Measurements from ENCODE around the gene TRPM1. TPM values are rescaled to one million over a fixed set of nuclear protein-coding genes. Genes with fewer than 3 reads are reported as not detected.

TRPM1 gene
- total and polyA plus RNA-seq, 7 experiments from 2014 or later = not detected

DNA sequence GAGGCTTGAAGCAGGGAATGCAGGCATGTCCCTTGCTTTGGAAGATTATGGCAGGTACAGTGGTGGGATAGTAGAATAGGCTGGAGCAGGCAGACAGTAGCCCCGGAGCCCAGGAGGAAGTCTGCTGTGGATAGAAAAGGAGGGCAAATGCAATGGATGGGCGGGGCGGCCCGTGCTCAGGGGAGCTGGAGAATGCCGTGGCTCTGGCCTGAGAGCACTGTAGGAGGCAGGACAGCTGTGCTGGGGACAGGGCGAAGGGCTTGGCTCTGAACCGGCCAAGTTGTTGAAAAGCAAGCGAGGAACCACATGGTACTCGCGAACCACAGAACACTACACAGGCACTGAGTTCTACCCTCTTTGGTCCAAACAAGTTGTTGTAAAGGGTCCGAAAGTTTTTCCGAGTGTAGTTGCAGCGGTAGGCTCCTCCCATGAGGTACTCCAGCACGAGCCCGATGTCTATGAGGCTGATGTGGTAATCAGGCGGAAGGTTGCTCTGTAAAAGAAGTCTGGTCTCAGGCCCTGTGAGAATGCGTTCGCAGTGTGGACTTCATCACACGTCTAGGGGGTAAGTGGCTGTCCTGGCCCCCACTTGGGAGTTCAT lies 54.7 kb downstream of the TRPM1 start:
- no peaks in the 10 kb centered on the region for H3K27me3 ChIP-seq (ENCODE audit: control insufficient read depth in 2 of 2, insufficient read depth in 2 of 2, low read length in 2 of 2)
- no peaks in the 10 kb centered on the region for H3K36me3 ChIP-seq (ENCODE audit: control insufficient read depth in 2 of 3, insufficient read depth in 3 of 3, low read length in 3 of 3)
- no peak overlapping the region for H3K27ac Mint-ChIP-seq
- POLR2A ChIA-PET = interaction anchor here (0.6 kb wide), 1 partner anchor 15 kb away, joined by 3 read pairs; no protein-coding TSS in a partner anchor
- DNase-seq (no peak), ATAC-seq (no peak)
- H3K36me3 Mint-ChIP-seq = no peaks in the 10 kb centered on the region
- H3K9me3 Mint-ChIP-seq = peaks cover 0 to 2% (median 0%) of the 10 kb centered on the region in 11 donors
- no peaks in the 10 kb centered on the region for H3K9me3 ChIP-seq (ENCODE audit: control insufficient read depth in 2 of 3, low read length in 3 of 3)
- no peak overlapping the region for H3K4me3 ChIP-seq (ENCODE audit: low read length)
- H3K4me1 Mint-ChIP-seq = peaks cover 0 to 12% (median 8%) of the 10 kb centered on the region in 7 donors
- H3K4me1 ChIP-seq (ENCODE audit: control insufficient read depth in 2 of 2, insufficient read depth in 2 of 2, low read length in 2 of 2) = no peaks in the 10 kb centered on the region
- H3K27me3 Mint-ChIP-seq = peaks cover 0 to 24% (median 0%) of the 10 kb centered on the region in 5 donors
- H3K4me3 Mint-ChIP-seq = no peak overlapping the region
- no peak overlapping the region for H3K27ac ChIP-seq (ENCODE audit: low read depth, low read length)
- CTCF ChIA-PET = no interaction called here
- intact Hi-C loops (cut with micrococcal nuclease) = no loop called here

DNA sequence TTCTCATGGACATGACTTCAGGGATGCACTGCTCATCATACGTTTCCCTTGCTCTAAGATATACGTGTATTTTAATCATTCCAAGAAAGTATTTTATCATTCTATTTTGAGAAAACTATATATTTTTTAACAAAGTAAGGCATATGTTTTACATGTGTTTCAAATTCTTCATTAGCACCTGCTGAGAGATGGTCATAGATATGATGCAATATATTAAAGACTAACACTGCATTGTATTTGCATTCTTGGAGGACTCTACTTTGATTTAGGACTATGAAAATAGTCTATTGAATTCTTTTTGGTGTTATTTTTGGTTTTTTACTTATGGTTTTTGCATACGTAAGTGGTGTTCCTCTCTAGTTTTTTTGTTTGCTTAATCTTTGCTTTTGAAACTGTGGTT lies 55.9 kb downstream of the TRPM1 start:
- Histone ChIP-seq H3K27ac (ENCODE audit: low read depth, low read length) (no peak overlapping the region), H3K9me3 (ENCODE audit: control insufficient read depth in 2 of 3, low read length in 3 of 3) (no peaks in the 10 kb centered on the region), H3K4me1 (ENCODE audit: control insufficient read depth in 2 of 2, insufficient read depth in 2 of 2, low read length in 2 of 2) (no peaks in the 10 kb centered on the region), H3K36me3 (ENCODE audit: control insufficient read depth in 2 of 3, insufficient read depth in 3 of 3, low read length in 3 of 3) (no peaks in the 10 kb centered on the region), H3K27me3 (ENCODE audit: control insufficient read depth in 2 of 2, insufficient read depth in 2 of 2, low read length in 2 of 2) (no peaks in the 10 kb centered on the region), H3K4me3 (ENCODE audit: low read length) (no peak overlapping the region)
- DNase-seq (no peak), ATAC-seq (no peak)
- Mint-ChIP-seq H3K9me3 (no peaks in the 10 kb centered on the region), H3K4me1 (peaks cover 0 to 11% (median 5%) of the 10 kb centered on the region in 7 donors), H3K36me3 (no peaks in the 10 kb centered on the region), H3K27me3 (peaks cover 0 to 24% (median 0%) of the 10 kb centered on the region in 5 donors), H3K4me3 (no peak overlapping the region), H3K27ac (no peak overlapping the region)
- intact Hi-C loops (cut with micrococcal nuclease) = no loop called here
- ChIA-PET CTCF (no interaction called here), POLR2A (no interaction called here)

DNA sequence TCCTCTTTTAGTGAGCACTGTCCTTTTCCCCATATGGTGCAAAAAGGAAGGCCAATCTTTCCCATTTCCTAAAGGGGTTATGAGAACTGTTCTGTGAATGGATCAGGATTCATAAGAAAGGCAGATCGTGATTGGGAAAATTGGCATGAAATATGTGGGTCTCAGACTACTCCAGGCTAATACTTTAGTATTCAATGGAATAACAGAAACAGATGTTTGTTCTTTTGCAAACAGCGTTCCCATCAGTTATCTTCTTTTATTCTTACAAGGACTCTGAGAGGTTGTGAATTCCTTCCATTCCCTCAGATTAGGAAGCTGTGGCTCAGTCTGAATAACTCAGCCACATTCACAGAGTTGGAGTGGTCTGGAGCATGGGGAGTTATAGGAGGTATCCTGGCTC lies 58.8 kb downstream of the TRPM1 start:
- CTCF ChIA-PET = no interaction called here

DNA sequence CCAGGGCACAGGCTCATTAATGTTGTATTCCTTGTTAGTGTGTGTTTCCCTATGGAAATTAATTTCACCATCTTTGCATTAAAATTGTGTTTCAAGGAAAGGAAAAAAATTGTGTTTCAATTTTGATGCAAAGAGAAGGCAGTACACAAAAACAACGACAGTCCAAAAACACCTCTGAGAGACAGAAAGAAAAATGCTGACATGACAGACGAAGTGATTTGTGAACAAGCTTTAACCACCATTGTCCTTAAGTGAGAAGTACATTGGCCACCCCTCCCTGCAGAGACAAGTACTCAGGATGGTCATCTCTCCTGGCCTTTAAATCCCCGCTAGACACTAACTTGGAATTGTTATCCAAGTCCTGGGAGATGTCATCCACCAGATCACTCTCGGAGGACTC lies 59.9 kb downstream of the TRPM1 start:
- no peaks in the 10 kb centered on the region for H3K36me3 Mint-ChIP-seq
- peaks cover 0 to 4% (median 0%) of the 10 kb centered on the region in 7 donors for H3K4me1 Mint-ChIP-seq
- no peaks in the 10 kb centered on the region for H3K9me3 Mint-ChIP-seq
- H3K4me3 ChIP-seq (ENCODE audit: low read length) = no peak overlapping the region
- H3K27me3 ChIP-seq (ENCODE audit: control insufficient read depth in 2 of 2, insufficient read depth in 2 of 2, low read length in 2 of 2) = no peaks in the 10 kb centered on the region
- POLR2A ChIA-PET = no interaction called here
- no peaks in the 10 kb centered on the region for H3K36me3 ChIP-seq (ENCODE audit: control insufficient read depth in 2 of 3, insufficient read depth in 3 of 3, low read length in 3 of 3)
- H3K27ac ChIP-seq (ENCODE audit: low read depth, low read length) = no peak overlapping the region
- intact Hi-C loops (cut with micrococcal nuclease) = no loop called here
- ATAC-seq = no peak
- H3K27ac Mint-ChIP-seq = no peak overlapping the region
- H3K4me1 ChIP-seq (ENCODE audit: control insufficient read depth in 2 of 2, insufficient read depth in 2 of 2, low read length in 2 of 2) = no peaks in the 10 kb centered on the region
- H3K27me3 Mint-ChIP-seq = peaks cover 0 to 20% (median 7%) of the 10 kb centered on the region in 5 donors
- CTCF ChIA-PET = no interaction called here
- DNase-seq = no peak
- H3K4me3 Mint-ChIP-seq = no peak overlapping the region
- no peaks in the 10 kb centered on the region for H3K9me3 ChIP-seq (ENCODE audit: control insufficient read depth in 2 of 3, low read length in 3 of 3)

More for the DNA sequence above, 58.8 kb downstream of the TRPM1 start:
- intact Hi-C loops (cut with micrococcal nuclease) = no loop called here
- Histone ChIP-seq H3K9me3 (ENCODE audit: control insufficient read depth in 2 of 3, low read length in 3 of 3) (no peaks in the 10 kb centered on the region), H3K4me3 (ENCODE audit: low read length) (no peak overlapping the region), H3K4me1 (ENCODE audit: control insufficient read depth in 2 of 2, insufficient read depth in 2 of 2, low read length in 2 of 2) (no peaks in the 10 kb centered on the region), H3K27ac (ENCODE audit: low read depth, low read length) (no peak overlapping the region), H3K36me3 (ENCODE audit: control insufficient read depth in 2 of 3, insufficient read depth in 3 of 3, low read length in 3 of 3) (no peaks in the 10 kb centered on the region), H3K27me3 (ENCODE audit: control insufficient read depth in 2 of 2, insufficient read depth in 2 of 2, low read length in 2 of 2) (no peaks in the 10 kb centered on the region)
- Mint-ChIP-seq H3K36me3 (no peaks in the 10 kb centered on the region), H3K9me3 (no peaks in the 10 kb centered on the region), H3K27ac (no peak overlapping the region), H3K4me1 (peaks cover 0 to 1% (median 0%) of the 10 kb centered on the region in 7 donors), H3K27me3 (peaks cover 0 to 23% (median 7%) of the 10 kb centered on the region in 5 donors), H3K4me3 (no peak overlapping the region)
- no peak for DNase-seq
- no peak for ATAC-seq
- POLR2A ChIA-PET = no interaction called here

DNA sequence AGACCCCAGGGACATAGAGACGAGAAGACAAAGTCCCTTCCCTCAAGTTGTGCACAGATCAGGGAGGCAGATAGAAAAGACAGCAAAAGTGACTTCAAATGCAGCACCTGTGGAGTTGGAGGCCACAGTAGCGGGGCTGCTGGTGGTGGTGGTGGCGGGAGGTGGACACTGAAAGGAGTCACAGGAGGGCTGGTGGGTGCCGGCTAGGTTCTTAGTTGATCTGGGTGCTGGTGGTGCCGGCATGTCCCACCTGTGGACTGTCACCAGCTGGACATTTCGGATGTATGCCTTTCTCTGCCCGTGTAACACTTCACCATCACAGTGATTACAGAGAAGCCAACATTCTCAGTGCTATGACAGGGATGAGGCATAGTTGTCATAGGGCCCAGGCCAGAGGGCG lies 60.9 kb downstream of the TRPM1 start:
- ChIA-PET POLR2A (no interaction called here), CTCF (no interaction called here)
- no peaks in the 10 kb centered on the region for H3K27me3 ChIP-seq (ENCODE audit: control insufficient read depth in 2 of 2, insufficient read depth in 2 of 2, low read length in 2 of 2)
- peaks cover 0 to 16% (median 7%) of the 10 kb centered on the region in 5 donors for H3K27me3 Mint-ChIP-seq
- no peak overlapping the region for H3K4me3 ChIP-seq (ENCODE audit: low read length)
- H3K27ac ChIP-seq (ENCODE audit: low read depth, low read length) = no peak overlapping the region
- H3K9me3 ChIP-seq (ENCODE audit: control insufficient read depth in 2 of 3, low read length in 3 of 3) = no peaks in the 10 kb centered on the region
- H3K27ac Mint-ChIP-seq = no peak overlapping the region
- no peaks in the 10 kb centered on the region for H3K9me3 Mint-ChIP-seq
- no peaks in the 10 kb centered on the region for H3K4me1 ChIP-seq (ENCODE audit: control insufficient read depth in 2 of 2, insufficient read depth in 2 of 2, low read length in 2 of 2)
- no peaks in the 10 kb centered on the region for H3K36me3 Mint-ChIP-seq
- DNase-seq (no peak), ATAC-seq (no peak)
- no peak overlapping the region for H3K4me3 Mint-ChIP-seq
- peaks cover 0 to 2% (median 0%) of the 10 kb centered on the region in 7 donors for H3K4me1 Mint-ChIP-seq
- H3K36me3 ChIP-seq (ENCODE audit: control insufficient read depth in 2 of 3, insufficient read depth in 3 of 3, low read length in 3 of 3) = no peaks in the 10 kb centered on the region
- intact Hi-C loops (cut with micrococcal nuclease) = no loop called here

DNA sequence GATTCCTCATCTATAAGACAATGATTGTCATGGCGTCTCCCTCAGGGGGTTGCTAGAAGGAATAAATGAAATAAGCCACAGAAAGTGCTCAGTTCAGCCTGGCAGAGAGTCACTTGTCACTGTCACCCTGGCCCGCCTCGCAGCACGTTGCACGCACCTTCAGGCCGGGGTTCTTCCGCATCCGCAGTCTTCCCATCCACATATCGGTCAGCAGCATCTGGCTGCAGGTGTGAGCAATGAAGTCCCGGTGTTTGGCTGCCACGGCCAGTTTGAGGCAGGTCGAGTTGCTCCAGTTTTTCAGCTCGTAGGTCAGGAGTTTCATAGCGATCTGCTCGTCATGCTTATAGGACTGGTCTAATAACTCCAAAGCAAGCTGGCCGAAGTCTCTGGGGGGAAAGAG lies 61.6 kb downstream of the TRPM1 start:
- POLR2A ChIA-PET = no interaction called here
- H3K9me3 Mint-ChIP-seq = no peaks in the 10 kb centered on the region
- no peaks in the 10 kb centered on the region for H3K36me3 ChIP-seq (ENCODE audit: control insufficient read depth in 2 of 3, insufficient read depth in 3 of 3, low read length in 3 of 3)
- no peaks in the 10 kb centered on the region for H3K4me1 ChIP-seq (ENCODE audit: control insufficient read depth in 2 of 2, insufficient read depth in 2 of 2, low read length in 2 of 2)
- no peaks in the 10 kb centered on the region for H3K36me3 Mint-ChIP-seq
- H3K4me3 Mint-ChIP-seq = no peak overlapping the region
- no peak overlapping the region for H3K27ac ChIP-seq (ENCODE audit: low read depth, low read length)
- peak overlapping the region in 1 of 9 donors; percentile 7 for H3K27ac Mint-ChIP-seq
- CTCF ChIA-PET = no interaction called here
- H3K27me3 ChIP-seq (ENCODE audit: control insufficient read depth in 2 of 2, insufficient read depth in 2 of 2, low read length in 2 of 2) = no peaks in the 10 kb centered on the region
- peaks cover 0 to 13% (median 7%) of the 10 kb centered on the region in 5 donors for H3K27me3 Mint-ChIP-seq
- no peak for DNase-seq
- no peak overlapping the region for H3K4me3 ChIP-seq (ENCODE audit: low read length)
- no peak for ATAC-seq
- no peaks in the 10 kb centered on the region for H3K9me3 ChIP-seq (ENCODE audit: control insufficient read depth in 2 of 3, low read length in 3 of 3)
- intact Hi-C loops (cut with micrococcal nuclease) = no loop called here
- peaks cover 0 to 2% (median 0%) of the 10 kb centered on the region in 7 donors for H3K4me1 Mint-ChIP-seq

DNA sequence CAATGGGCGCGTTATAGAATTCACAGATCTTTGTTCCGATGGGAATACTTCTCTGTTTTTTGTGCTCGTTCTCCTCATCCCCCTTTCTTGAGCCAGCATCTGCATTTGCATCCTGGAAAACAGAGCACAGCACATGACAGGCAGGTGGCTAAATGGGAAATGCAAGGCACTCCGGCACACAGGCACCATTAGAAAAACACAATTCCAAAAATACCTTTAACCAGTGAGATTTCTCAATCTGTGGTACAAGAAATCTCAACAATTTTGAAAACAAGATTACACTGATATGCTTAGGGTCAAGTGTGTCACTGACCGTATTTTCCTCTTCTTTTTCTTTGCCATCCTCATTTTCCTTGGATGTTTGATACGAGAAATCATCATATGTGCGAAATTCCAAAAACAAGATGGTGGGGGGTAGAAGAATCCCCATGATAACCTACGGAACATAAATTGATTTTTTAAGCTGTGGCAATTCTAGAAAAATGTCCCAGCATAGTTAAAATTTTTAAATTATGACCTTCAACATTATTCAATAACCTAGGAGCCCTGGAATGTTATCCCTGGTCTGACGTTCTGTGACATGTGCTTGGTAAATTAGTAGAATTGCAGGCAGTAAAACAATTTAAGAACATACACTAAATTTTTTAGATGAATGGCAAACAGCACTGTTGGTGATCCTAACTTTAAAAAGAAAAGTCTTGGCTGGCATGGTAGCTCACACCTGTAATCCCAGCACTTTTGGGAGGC lies 63.6 kb downstream of the TRPM1 start:
- ChIA-PET CTCF (no interaction called here), POLR2A (no interaction called here)
- Histone ChIP-seq H3K4me3 (ENCODE audit: low read length) (no peak overlapping the region), H3K27ac (ENCODE audit: low read depth, low read length) (no peak overlapping the region), H3K36me3 (ENCODE audit: control insufficient read depth in 2 of 3, insufficient read depth in 3 of 3, low read length in 3 of 3) (no peaks in the 10 kb centered on the region), H3K4me1 (ENCODE audit: control insufficient read depth in 2 of 2, insufficient read depth in 2 of 2, low read length in 2 of 2) (no peaks in the 10 kb centered on the region), H3K27me3 (ENCODE audit: control insufficient read depth in 2 of 2, insufficient read depth in 2 of 2, low read length in 2 of 2) (no peaks in the 10 kb centered on the region), H3K9me3 (ENCODE audit: control insufficient read depth in 2 of 3, low read length in 3 of 3) (no peaks in the 10 kb centered on the region)
- H3K27ac Mint-ChIP-seq = no peak overlapping the region
- ATAC-seq = no peak
- H3K4me1 Mint-ChIP-seq = peaks cover 0 to 5% (median 0%) of the 10 kb centered on the region in 7 donors
- peaks cover 0 to 8% (median 4%) of the 10 kb centered on the region in 5 donors for H3K27me3 Mint-ChIP-seq
- H3K9me3 Mint-ChIP-seq = no peaks in the 10 kb centered on the region
- no peak overlapping the region for H3K4me3 Mint-ChIP-seq
- intact Hi-C loops (cut with micrococcal nuclease) = no loop called here
- no peaks in the 10 kb centered on the region for H3K36me3 Mint-ChIP-seq
- no peak for DNase-seq
